CD8-positive, alpha-beta memory T cell (primary cell): Measurements from ENCODE around the gene SNX33. TPM values are rescaled to one million over a fixed set of nuclear protein-coding genes. Genes with fewer than 3 reads are reported as not detected.
"Not testable (repeated sequence)": the region's sequence is repeated elsewhere in the genome, so short reads cannot be mapped to it uniquely, and the experiment has no call there.

ENCODE experiments used
- CTCF ChIA-PET: fragments of 350-600 bp; sonication (Branson Sonifier 250); formaldehyde crosslinking; loops from one replicate; lab custom pipeline; 2021; ENCODE audit warnings: antibody characterized with exemption; lab: Charles Lee
- POLR2A ChIA-PET: fragments of 350-600 bp; sonication (Branson Sonifier 250); formaldehyde crosslinking; loops from one replicate; lab custom pipeline; 2021; ENCODE audit warnings: antibody characterized with exemption; lab: Charles Lee
- DNase-seq, 5 donors: peaks; one replicate each; pipeline versions ENCODE4 v3.0.0 to v3.0.0-alpha.2; 2020 to 2022; ENCODE audit warnings: mixed read lengths in 1 of 5
- H3K27ac ChIP-seq: one replicate; pipeline ENCODE4 v1.7.0; 2013; ENCODE audit warnings: low read depth, mild to moderate bottlenecking, low read length, moderate library complexity
- H3K27me3 ChIP-seq: 2 replicates; pipeline ENCODE4 v1.7.0; 2013; ENCODE audit warnings: low read length, mild to moderate bottlenecking; ENCODE audit not compliant: insufficient read depth, poor library complexity, severe bottlenecking
- H3K36me3 ChIP-seq: 2 replicates; pipeline ENCODE4 v1.7.0; 2013; ENCODE audit warnings: mild to moderate bottlenecking, low read length, moderate library complexity; ENCODE audit not compliant: insufficient read depth
- H3K4me1 ChIP-seq: 2 replicates; pipeline ENCODE4 v1.7.0; 2013; ENCODE audit warnings: mild to moderate bottlenecking, low read length, moderate library complexity; ENCODE audit not compliant: insufficient read depth
- H3K4me3 ChIP-seq: 2 replicates; pipeline ENCODE4 v1.7.0; 2013; ENCODE audit warnings: mild to moderate bottlenecking, low read length
- H3K9me3 ChIP-seq: 2 replicates; pipeline ENCODE4 v1.7.0; 2013; ENCODE audit warnings: mild to moderate bottlenecking, low read length
- H3K27ac Mint-ChIP-seq, 8 donors: one replicate each; pipeline ENCODE4 v1.8.0; 2020 to 2021; ENCODE audit warnings: mixed read lengths in 8 of 8, mild to moderate bottlenecking in 6 of 8, inconsistent platforms in 3 of 8, moderate library complexity in 3 of 8
- H3K27me3 Mint-ChIP-seq, 2 donors: one replicate each; pipeline ENCODE4 v1.8.0; 2020 to 2021; ENCODE audit warnings: mixed read lengths in 2 of 2, mild to moderate bottlenecking in 1 of 2, moderate library complexity in 1 of 2
- H3K36me3 Mint-ChIP-seq, 3 donors: one replicate each; pipeline ENCODE4 v1.8.0; 2020 to 2021; ENCODE audit warnings: mixed read lengths in 3 of 3, inconsistent platforms in 1 of 3, mild to moderate bottlenecking in 1 of 3
- H3K4me1 Mint-ChIP-seq, 3 donors: one replicate each; pipeline ENCODE4 v1.8.0; 2020 to 2021; ENCODE audit warnings: mixed read lengths in 3 of 3, inconsistent platforms in 1 of 3, mild to moderate bottlenecking in 1 of 3
- H3K4me3 Mint-ChIP-seq, 7 donors: one replicate each; pipeline ENCODE4 v1.8.0; 2020 to 2021; ENCODE audit warnings: mixed read lengths in 7 of 7, mild to moderate bottlenecking in 6 of 7, moderate library complexity in 4 of 7, inconsistent platforms in 2 of 7
- H3K9me3 Mint-ChIP-seq, 5 donors: one replicate each; pipeline ENCODE4 v1.8.0; 2020 to 2022; ENCODE audit warnings: mixed read lengths in 5 of 5, mild to moderate bottlenecking in 3 of 5, moderate library complexity in 2 of 5, inconsistent platforms in 1 of 5
- polyA plus RNA-seq: library from polyadenylated mRNA; unstranded; fragments of 300-500 nt; fragmentation: Illumina TruSeq; gene quantifications from one replicate; pipeline ENCODE4 v1.2.3, GENCODE V29; 2021
- total RNA-seq, 2 experiments: library from RNA; stranded (reverse); gene quantifications; one replicate each; pipeline ENCODE4 v1.2.3, GENCODE V29; 2021

SNX33 gene
- total and polyA plus RNA-seq, 3 experiments from 2014 or later: 1.1 to 3.5 (median 3.1) TPM

GRCh38 chr15:75704263-75704615 lies 56.5 kb downstream of the SNX33 start:
- ChIA-PET CTCF (no interaction called here), POLR2A (no interaction called here)
- Mint-ChIP-seq H3K4me3 (no peak overlapping the region), H3K27me3 (peaks cover under 1 to 3% of the 10 kb centered on the region in 2 donors), H3K4me1 (peaks cover 0 to 3% (median 3%) of the 10 kb centered on the region in 3 donors), H3K27ac (no peak overlapping the region), H3K9me3 (no peaks in the 10 kb centered on the region), H3K36me3 (no peaks in the 10 kb centered on the region)
- Histone ChIP-seq H3K36me3 (no peaks in the 10 kb centered on the region), H3K4me1 (no peaks in the 10 kb centered on the region), H3K27me3 (no peaks in the 10 kb centered on the region), H3K4me3 (no peak overlapping the region), H3K9me3 (no peaks in the 10 kb centered on the region), H3K27ac (no peak overlapping the region)
- DNase-seq: no peak

- H3K27ac Mint-ChIP-seq: no peak overlapping the region
- POLR2A ChIA-PET: no interaction called here
- no peak for DNase-seq
- no peaks in the 10 kb centered on the region for H3K9me3 Mint-ChIP-seq
- Histone ChIP-seq H3K4me1 (no peaks in the 10 kb centered on the region), H3K9me3 (no peaks in the 10 kb centered on the region), H3K36me3 (no peaks in the 10 kb centered on the region), H3K27ac (no peak overlapping the region), H3K27me3 (no peaks in the 10 kb centered on the region), H3K4me3 (no peak overlapping the region)
- H3K4me1 Mint-ChIP-seq: peaks cover 0 to 3% (median 0%) of the 10 kb centered on the region in 3 donors
- H3K36me3 Mint-ChIP-seq: no peaks in the 10 kb centered on the region
- no peak overlapping the region for H3K4me3 Mint-ChIP-seq
- peaks cover 0 to 3% of the 10 kb centered on the region in 2 donors for H3K27me3 Mint-ChIP-seq
- CTCF ChIA-PET: no interaction called here
Measured at GRCh38 chr15:75704618-75705017, 56.9 kb downstream of the SNX33 start.

- H3K9me3 ChIP-seq, H3K36me3 ChIP-seq, H3K4me1 Mint-ChIP-seq, H3K4me3 ChIP-seq, H3K4me1 ChIP-seq, DNase-seq, H3K9me3 Mint-ChIP-seq, H3K27ac ChIP-seq, CTCF ChIA-PET, H3K4me3 Mint-ChIP-seq, H3K27ac Mint-ChIP-seq, H3K36me3 Mint-ChIP-seq, H3K27me3 Mint-ChIP-seq, POLR2A ChIA-PET, H3K27me3 ChIP-seq: not testable (repeated sequence)
Measured at GRCh38 chr15:75705375-75705774, 57.7 kb downstream of the SNX33 start.

- H3K27ac ChIP-seq: no peak overlapping the region
- no peaks in the 10 kb centered on the region for H3K27me3 ChIP-seq
- Mint-ChIP-seq H3K9me3 (no peaks in the 10 kb centered on the region), H3K4me3 (no peak overlapping the region), H3K4me1 (no peaks in the 10 kb centered on the region), H3K27ac (peak overlapping the region in 1 of 8 donors; percentile 68), H3K36me3 (no peaks in the 10 kb centered on the region), H3K27me3 (peaks cover 0 to 3% of the 10 kb centered on the region in 2 donors)
- H3K4me3 ChIP-seq: no peak overlapping the region
- POLR2A ChIA-PET: no interaction called here
- no peak for DNase-seq
- H3K36me3 ChIP-seq: no peaks in the 10 kb centered on the region
- CTCF ChIA-PET: no interaction called here
- no peaks in the 10 kb centered on the region for H3K4me1 ChIP-seq
- no peaks in the 10 kb centered on the region for H3K9me3 ChIP-seq
Measured at GRCh38 chr15:75705854-75706681, 58.4 kb downstream of the SNX33 start.

- H3K9me3 ChIP-seq: no peaks in the 10 kb centered on the region
- no peak overlapping the region for H3K27ac Mint-ChIP-seq
- H3K4me1 ChIP-seq: no peaks in the 10 kb centered on the region
- H3K4me3 Mint-ChIP-seq: no peak overlapping the region
- no peaks in the 10 kb centered on the region for H3K36me3 ChIP-seq
- CTCF ChIA-PET: no interaction called here
- H3K36me3 Mint-ChIP-seq: no peaks in the 10 kb centered on the region
- POLR2A ChIA-PET: no interaction called here
- peaks cover 2 to 3% of the 10 kb centered on the region in 2 donors for H3K27me3 Mint-ChIP-seq
- no peaks in the 10 kb centered on the region for H3K27me3 ChIP-seq
- no peaks in the 10 kb centered on the region for H3K4me1 Mint-ChIP-seq
- H3K27ac ChIP-seq: no peak overlapping the region
- DNase-seq: no peak
- no peak overlapping the region for H3K4me3 ChIP-seq
- H3K9me3 Mint-ChIP-seq: no peaks in the 10 kb centered on the region
Measured at GRCh38 chr15:75706682-75706954, 58.9 kb downstream of the SNX33 start.

GRCh38 chr15:75709458-75709857 lies 61.7 kb downstream of the SNX33 start:
- CTCF ChIA-PET, H3K9me3 Mint-ChIP-seq: not testable (repeated sequence)
- peak overlapping the region in 1 of 8 donors; percentile 75 for H3K27ac Mint-ChIP-seq

GRCh38 chr15:75710874-75711273 lies 63.2 kb downstream of the SNX33 start:
- DNase-seq, H3K4me1 ChIP-seq, H3K36me3 ChIP-seq, CTCF ChIA-PET, POLR2A ChIA-PET, H3K9me3 Mint-ChIP-seq, H3K4me3 ChIP-seq, H3K4me3 Mint-ChIP-seq, H3K36me3 Mint-ChIP-seq, H3K27me3 ChIP-seq, H3K4me1 Mint-ChIP-seq, H3K27ac Mint-ChIP-seq, H3K27ac ChIP-seq, H3K9me3 ChIP-seq: not testable (repeated sequence)
- H3K27me3 Mint-ChIP-seq: peaks cover 9 to 18% of the 10 kb centered on the region in 2 donors

More at GRCh38 chr15:75709458-75709857, 61.7 kb downstream of the SNX33 start:
- H3K4me1 ChIP-seq, H3K4me1 Mint-ChIP-seq, H3K36me3 ChIP-seq, H3K4me3 ChIP-seq, H3K36me3 Mint-ChIP-seq, H3K4me3 Mint-ChIP-seq, DNase-seq, POLR2A ChIA-PET, H3K27me3 ChIP-seq, H3K27ac ChIP-seq, H3K9me3 ChIP-seq: not testable (repeated sequence)
- peaks cover 9 to 18% of the 10 kb centered on the region in 2 donors for H3K27me3 Mint-ChIP-seq

GRCh38 chr15:75711495-75711894 lies 63.8 kb downstream of the SNX33 start:
- H3K27ac Mint-ChIP-seq, H3K4me1 Mint-ChIP-seq, DNase-seq, H3K27me3 ChIP-seq, POLR2A ChIA-PET, H3K36me3 ChIP-seq, H3K9me3 ChIP-seq, H3K4me1 ChIP-seq, CTCF ChIA-PET, H3K4me3 Mint-ChIP-seq, H3K9me3 Mint-ChIP-seq, H3K4me3 ChIP-seq, H3K36me3 Mint-ChIP-seq, H3K27ac ChIP-seq: not testable (repeated sequence)
- H3K27me3 Mint-ChIP-seq: peaks cover 9 to 18% of the 10 kb centered on the region in 2 donors
